HEK293T (cell line): ENCODE results near the gene COLEC12.

Source experiments
- CTCF ChIA-PET: fragments of 350-600 bp; formaldehyde crosslinking; extraction: SDS; loops from one replicate; lab custom pipeline; 2021; ENCODE audit warnings: antibody characterized with exemption, inconsistent platforms; lab: Yijun Ruan, JAX
- POLR2A ChIA-PET: fragments of 350-600 bp; formaldehyde crosslinking; extraction: SDS; loops from one replicate; lab custom pipeline; 2020; ENCODE audit warnings: antibody characterized with exemption, inconsistent platforms; lab: Yijun Ruan, JAX
- DNase-seq: peaks from one replicate; pipeline ENCODE4 v3.0.0; 2012; ENCODE audit warnings: mixed read lengths; ENCODE audit errors: extremely low spot score
- ARNT ChIP-seq: fragments of 450-650 bp; IDR thresholded peaks from 2 replicates; pipeline ENCODE4 v1.6.1; 2017; ENCODE audit warnings: mild to moderate bottlenecking
- BHLHE40 ChIP-seq: fragments of 450-650 bp; IDR thresholded peaks from 2 replicates; pipeline ENCODE4 v1.6.1; 2016; ENCODE audit warnings: mild to moderate bottlenecking, moderate library complexity, borderline replicate concordance
- CTBP1 ChIP-seq: fragments of 450-650 bp; IDR thresholded peaks from 2 replicates; pipeline ENCODE4 v1.6.1; 2016; ENCODE audit warnings: borderline replicate concordance
- ELF4 ChIP-seq: fragments of 450-650 bp; IDR thresholded peaks from 2 replicates; pipeline ENCODE4 v1.6.1; 2017; ENCODE audit warnings: antibody characterized with exemption
- FOXA1 ChIP-seq: fragments of 450-650 bp; IDR thresholded peaks from 2 replicates; pipeline ENCODE4 v1.6.1; 2016; ENCODE audit warnings: mild to moderate bottlenecking
- FOXK2 ChIP-seq: fragments of 450-650 bp; IDR thresholded peaks from 2 replicates; pipeline ENCODE4 v1.6.1; 2016; ENCODE audit warnings: mild to moderate bottlenecking
- FOXM1 ChIP-seq: fragments of 450-650 bp; IDR thresholded peaks from 2 replicates; pipeline ENCODE4 v1.6.1; 2017; ENCODE audit warnings: mild to moderate bottlenecking, borderline replicate concordance
- HDGF ChIP-seq: fragments of 450-650 bp; IDR thresholded peaks from 2 replicates; pipeline ENCODE4 v1.6.1; 2017; ENCODE audit warnings: antibody characterized with exemption, borderline replicate concordance
- L3MBTL2 ChIP-seq: fragments of 450-650 bp; conservative IDR thresholded peaks from 2 replicates; pipeline ENCODE4 v1.6.1; 2016; ENCODE audit warnings: mild to moderate bottlenecking
- LEF1 ChIP-seq: fragments of 450-650 bp; IDR thresholded peaks from 2 replicates; pipeline ENCODE4 v1.6.1; 2017; ENCODE audit warnings: mild to moderate bottlenecking, borderline replicate concordance
- NFRKB ChIP-seq: fragments of 450-650 bp; IDR thresholded peaks from 2 replicates; pipeline ENCODE4 v1.6.1; 2016; ENCODE audit warnings: mild to moderate bottlenecking, moderate library complexity
- SP1 ChIP-seq: fragments of 450-650 bp; IDR thresholded peaks from 2 replicates; pipeline ENCODE4 v1.6.1; 2017
- SUZ12 ChIP-seq: fragments of 450-650 bp; IDR thresholded peaks from 2 replicates; pipeline ENCODE4 v1.6.1; 2016; ENCODE audit warnings: mild to moderate bottlenecking
- TARDBP ChIP-seq: fragments of 450-650 bp; IDR thresholded peaks from 2 replicates; pipeline ENCODE4 v1.6.1; 2016
- ZNF384 ChIP-seq: fragments of 450-650 bp; IDR thresholded peaks from 2 replicates; pipeline ENCODE4 v1.6.1; 2016
- TF ChIP-seq, protein P1 (sequence below): fragments of 450-650 bp; IDR thresholded peaks from 2 replicates; pipeline ENCODE4 v1.6.1; 2016

The COLEC12 gene

DNA sequence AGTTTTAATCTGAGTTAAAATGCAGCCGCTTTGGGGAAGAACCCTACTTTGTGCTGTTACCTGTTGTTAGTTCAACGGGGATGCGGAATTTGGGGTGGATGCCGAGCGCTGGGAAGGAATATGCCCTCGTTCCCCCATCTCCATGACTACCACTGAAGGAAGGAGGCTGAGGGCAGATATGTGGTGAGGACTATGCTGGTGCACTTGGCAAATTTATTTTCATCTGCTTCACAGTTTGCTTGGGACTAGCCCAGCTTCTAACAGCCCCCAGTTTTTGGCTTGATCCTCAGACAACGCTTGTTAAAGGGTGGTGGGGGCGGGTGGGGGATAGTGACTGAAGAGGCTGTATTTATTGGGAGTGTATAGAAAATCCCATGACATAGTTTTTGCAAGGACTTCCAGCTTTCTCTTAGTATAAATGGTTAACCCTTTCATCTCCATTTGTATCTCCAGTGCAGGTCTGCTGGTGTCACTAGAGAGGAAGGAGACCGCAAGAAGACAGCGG, 100.8 kb downstream of the COLEC12 start:
- DNase-seq: no peak
- CTCF ChIA-PET: no interaction called here
- TF ChIP-seq ARNT (no peak), CTBP1 (no peak), BHLHE40 (no peak), LEF1 (no peak), SP1 (no peak), HDGF (no peak), NFRKB (no peak), ZNF384 (no peak), FOXK2 (no peak), TARDBP (no peak)
- TF ChIP-seq, protein P1, sequence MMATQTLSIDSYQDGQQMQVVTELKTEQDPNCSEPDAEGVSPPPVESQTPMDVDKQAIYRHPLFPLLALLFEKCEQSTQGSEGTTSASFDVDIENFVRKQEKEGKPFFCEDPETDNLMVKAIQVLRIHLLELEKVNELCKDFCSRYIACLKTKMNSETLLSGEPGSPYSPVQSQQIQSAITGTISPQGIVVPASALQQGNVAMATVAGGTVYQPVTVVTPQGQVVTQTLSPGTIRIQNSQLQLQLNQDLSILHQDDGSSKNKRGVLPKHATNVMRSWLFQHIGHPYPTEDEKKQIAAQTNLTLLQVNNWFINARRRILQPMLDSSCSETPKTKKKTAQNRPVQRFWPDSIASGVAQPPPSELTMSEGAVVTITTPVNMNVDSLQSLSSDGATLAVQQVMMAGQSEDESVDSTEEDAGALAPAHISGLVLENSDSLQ: no peak
- POLR2A ChIA-PET: no interaction called here

DNA sequence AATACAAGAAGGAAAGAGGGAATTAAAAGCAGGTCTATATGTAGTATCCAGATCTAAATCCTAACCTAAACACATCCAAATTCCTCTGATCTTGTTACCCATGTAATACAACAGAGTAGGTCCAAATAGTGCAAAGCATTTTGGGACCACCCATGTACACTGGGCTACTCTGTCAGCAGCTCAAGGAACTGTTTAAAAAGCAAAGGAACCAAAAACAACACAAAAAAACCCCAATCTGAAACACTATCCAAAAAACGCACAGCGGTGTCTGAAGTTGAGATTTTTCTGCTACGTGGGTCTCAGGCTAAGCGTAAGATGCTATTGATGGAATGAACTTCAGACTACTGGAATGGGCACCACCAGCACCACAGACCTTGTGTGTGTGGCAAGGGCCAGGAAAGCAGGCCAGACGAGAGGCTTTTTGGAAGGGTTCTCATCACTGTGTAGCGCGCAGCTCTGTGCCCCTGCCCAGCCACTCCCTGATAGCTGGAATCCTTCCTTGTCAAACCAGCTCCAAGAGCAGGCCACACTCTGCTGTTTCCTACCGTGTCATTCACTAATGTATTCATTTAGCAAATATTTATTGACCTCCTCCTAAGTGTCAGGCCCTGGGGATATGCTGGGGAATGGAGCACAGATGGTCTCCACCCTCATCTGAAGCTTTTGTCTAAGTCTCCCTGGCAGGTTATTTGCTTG, 101.4 kb downstream of the COLEC12 start:
- POLR2A ChIA-PET: no interaction called here
- CTCF ChIA-PET: no interaction called here

DNA sequence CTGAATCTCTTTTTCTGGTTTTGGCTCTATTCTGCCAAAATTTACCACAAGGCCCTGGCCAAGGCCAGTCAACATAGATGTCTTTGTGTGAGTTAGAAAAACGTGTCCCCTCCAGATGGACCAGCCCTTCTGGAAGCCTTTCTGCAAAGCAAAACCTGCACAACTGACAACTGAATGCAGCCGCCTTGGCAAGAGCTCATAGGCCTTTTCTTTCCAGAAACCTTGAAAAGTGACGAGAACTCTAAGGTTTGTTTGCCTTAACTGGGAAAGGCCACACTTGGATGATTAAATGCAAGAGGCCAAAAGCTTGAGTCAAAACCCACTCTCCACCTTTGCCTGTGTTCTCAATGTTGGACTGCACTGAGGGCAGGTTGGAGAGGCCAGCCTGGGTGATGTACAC, 103.9 kb downstream of the COLEC12 start:
- DNase-seq: no peak
- no peak for TF ChIP-seq HDGF
- TF ChIP-seq, protein P1: no peak
- no peak for TF ChIP-seq ELF4
- TF ChIP-seq SP1: no peak
- TF ChIP-seq CTBP1: no peak
- TF ChIP-seq FOXK2: no peak
- TF ChIP-seq NFRKB: no peak
- TF ChIP-seq SUZ12: no peak
- TF ChIP-seq L3MBTL2: no peak
- TF ChIP-seq ZNF384: no peak
- no peak for TF ChIP-seq TARDBP
- TF ChIP-seq FOXM1: no peak
- no peak for TF ChIP-seq FOXA1
- TF ChIP-seq ARNT: no peak
- TF ChIP-seq LEF1: no peak
- CTCF ChIA-PET: no interaction called here
- POLR2A ChIA-PET: interaction anchor here (0.8 to 1.1 kb wide), 2 partner anchors 18 to 61 kb away, joined by 3 read pairs; no protein-coding TSS in a partner anchor

More for the DNA sequence above, 101.4 kb downstream of the COLEC12 start:
- TF ChIP-seq L3MBTL2: no peak
- TF ChIP-seq, protein P1: no peak
- no peak for TF ChIP-seq SP1
- no peak for TF ChIP-seq NFRKB
- TF ChIP-seq FOXA1: no peak
- no peak for TF ChIP-seq ZNF384
- TF ChIP-seq SUZ12: no peak
- no peak for TF ChIP-seq ARNT
- TF ChIP-seq HDGF: no peak
- no peak for TF ChIP-seq ELF4
- no peak for TF ChIP-seq FOXM1
- no peak for TF ChIP-seq CTBP1
- TF ChIP-seq LEF1: no peak
- no peak for TF ChIP-seq BHLHE40
- no peak for DNase-seq

DNA sequence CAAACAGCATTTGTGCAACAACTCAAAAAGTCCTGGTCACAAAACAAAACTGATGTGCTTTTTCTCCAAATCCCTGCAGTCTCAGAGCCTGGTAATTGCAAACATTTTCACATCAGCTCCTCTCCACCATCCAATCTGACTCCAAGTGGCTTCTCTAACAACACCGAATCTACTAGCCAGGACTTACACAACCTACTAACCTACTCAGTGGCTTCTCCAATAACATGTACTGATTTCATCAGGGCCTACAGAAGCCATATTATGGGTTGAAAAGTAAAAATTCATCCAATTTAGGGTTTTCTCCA, 104.3 kb downstream of the COLEC12 start:
- no peak for DNase-seq
- ChIA-PET CTCF (no interaction called here), POLR2A (interaction anchor here (0.8 to 1.1 kb wide), 2 partner anchors 19 to 62 kb away, joined by 3 read pairs; no protein-coding TSS in a partner anchor)
- no peak for TF ChIP-seq FOXK2
- no peak for TF ChIP-seq FOXA1
- no peak for TF ChIP-seq NFRKB
- TF ChIP-seq LEF1: no peak
- TF ChIP-seq L3MBTL2: no peak
- no peak for TF ChIP-seq CTBP1

DNA sequence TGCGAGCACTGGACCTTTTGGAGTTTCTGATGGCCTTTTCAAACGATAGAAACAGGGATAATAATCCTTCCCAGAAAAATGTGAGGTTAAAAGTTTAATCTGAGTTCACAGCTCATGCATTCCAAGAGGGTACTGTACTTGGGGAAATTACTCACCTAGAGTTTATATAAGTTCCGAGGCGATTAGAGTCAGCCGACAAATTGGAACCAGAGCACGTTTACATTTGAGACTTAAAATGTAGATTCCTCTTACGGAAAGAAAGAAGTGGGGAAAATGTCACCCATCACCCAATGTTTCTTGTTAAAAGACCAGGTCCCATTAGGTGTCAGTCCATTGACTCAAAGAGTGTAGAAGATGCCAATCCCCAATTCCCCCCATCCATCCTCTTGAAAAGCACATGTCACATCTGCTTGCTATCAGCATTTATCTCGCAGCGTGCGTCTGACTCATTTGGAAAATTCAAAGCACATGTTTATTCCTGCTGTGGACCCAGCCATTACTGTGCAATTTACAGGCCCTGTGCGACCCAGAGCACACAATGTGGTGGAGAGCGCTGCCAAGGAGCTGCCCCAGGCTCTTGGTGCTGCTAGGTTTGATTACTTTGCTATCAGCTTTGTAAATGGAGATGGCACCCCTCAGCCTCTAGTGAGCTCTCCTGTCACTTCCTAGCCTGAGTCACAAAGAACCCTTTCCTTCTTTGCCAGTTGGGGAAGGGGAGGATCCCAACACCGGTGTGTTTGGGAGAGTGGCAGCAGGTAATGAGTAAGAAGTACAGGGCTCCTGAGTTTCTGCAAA, 104.8 kb downstream of the COLEC12 start:
- ChIA-PET POLR2A (interaction anchor here (0.8 to 1.1 kb wide), 2 partner anchors 19 to 62 kb away, joined by 3 read pairs; no protein-coding TSS in a partner anchor), CTCF (no interaction called here)
- TF ChIP-seq L3MBTL2 (no peak; the same call in 1 of the 2 replicates), FOXA1 (no peak), FOXK2 (no peak), CTBP1 (peak; percentile 63; the same call in 1 of the 2 replicates), ARNT (peak; percentile 86), FOXM1 (no peak), LEF1 (no peak), TARDBP (no peak)
- TF ChIP-seq, protein P1: peak; percentile 91
- DNase-seq: peak; percentile 26
